GM12801 (cell line): ENCODE data around the gene CRTC3.

Experiments used
- CTCF ChIP-seq: IDR thresholded peaks from one replicate; pipeline ENCODE4 v1.5.1; 2011; ENCODE audit warnings: control low read depth; ENCODE audit not compliant: insufficient read length; ENCODE audit errors: extremely low read depth

CRTC3 gene

DNA sequence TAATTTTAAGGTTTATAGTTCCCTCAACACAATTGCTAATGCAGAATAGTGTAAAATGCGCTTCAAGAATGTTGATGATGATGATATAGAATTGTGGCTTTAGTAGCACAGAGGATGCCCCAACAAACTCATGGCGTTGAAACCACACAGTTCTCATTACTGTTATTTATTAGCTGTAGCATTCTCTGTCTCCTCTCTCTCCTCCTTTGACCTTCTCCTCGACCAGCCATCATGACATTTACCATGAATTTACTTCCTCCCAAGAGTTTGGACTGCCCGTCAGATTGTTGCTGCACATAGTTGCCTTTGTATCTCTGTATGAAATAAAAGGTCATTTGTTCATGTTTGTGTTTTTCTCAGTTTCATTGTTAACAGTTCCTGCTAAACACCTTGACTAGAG is 27.8 kb upstream of the CRTC3 start:
- TF ChIP-seq CTCF: no peak

DNA sequence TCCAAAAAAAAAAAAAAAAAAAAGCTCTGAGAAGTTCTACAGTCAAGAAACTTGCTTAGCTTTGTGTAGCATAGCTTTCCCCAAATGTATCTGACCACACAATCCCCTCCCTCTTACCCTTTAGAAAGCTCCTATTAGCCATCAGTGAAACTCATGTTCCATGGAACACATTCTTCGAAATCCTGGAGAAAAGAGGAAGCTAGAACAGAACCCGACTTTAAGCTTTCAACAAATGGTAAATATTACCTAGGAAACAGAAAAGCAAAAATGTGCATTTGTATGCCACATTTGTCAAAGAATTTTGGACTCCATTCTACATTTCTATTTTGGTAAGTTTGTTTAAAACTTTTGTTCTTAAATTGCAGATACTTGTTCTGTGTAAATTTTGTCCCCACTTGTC is 17.4 kb upstream of the CRTC3 start:
- no peak for TF ChIP-seq CTCF

- no peak for TF ChIP-seq CTCF
Observed at GRCh38 chr15:90512981-90513380, 16.7 kb upstream of the CRTC3 start.

DNA sequence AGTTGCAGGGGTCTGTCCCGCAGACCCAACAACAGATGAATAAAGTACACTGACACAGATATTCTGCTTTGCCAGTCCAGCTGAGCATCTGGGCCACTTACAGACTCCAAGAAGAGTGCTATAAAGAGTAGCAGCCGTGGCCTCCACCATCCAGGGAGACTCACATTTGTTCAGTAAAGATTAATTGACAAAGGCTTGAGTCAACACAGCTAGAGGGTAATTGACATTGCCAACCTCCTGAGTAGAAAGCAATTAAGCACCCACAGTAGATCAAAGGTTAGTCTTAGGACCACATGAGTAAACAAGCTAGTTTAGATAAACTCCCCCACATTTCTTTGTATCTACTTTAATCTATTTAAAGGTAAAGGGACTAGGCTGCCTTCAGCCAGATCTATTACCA is 16.3 kb upstream of the CRTC3 start:
- TF ChIP-seq CTCF: no peak

DNA sequence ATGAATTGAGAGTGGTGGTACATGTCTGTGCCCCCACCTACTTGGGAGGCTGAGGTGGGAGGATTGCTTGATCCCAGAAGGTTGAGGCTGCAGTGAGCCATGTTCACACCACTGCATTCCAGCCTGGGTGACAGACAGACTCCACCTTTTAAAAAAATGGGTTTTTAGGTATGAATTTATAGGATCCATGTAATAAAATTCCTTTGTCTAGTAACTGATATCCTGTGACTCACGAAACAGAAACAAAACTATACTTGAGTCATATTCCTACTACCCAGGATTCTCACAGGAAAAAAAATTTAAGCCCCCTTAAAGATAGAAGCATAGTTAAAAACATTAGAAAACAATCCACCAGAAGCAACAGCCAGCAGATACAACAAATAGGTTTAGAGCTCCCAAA is 10.0 kb upstream of the CRTC3 start:
- no peak for TF ChIP-seq CTCF

GRCh38 chr15:90520365-90520764 is 9.4 kb upstream of the CRTC3 start:
- no peak for TF ChIP-seq CTCF

- TF ChIP-seq CTCF: no peak
Observed at GRCh38 chr15:90523373-90523772, 6.3 kb upstream of the CRTC3 start.

DNA sequence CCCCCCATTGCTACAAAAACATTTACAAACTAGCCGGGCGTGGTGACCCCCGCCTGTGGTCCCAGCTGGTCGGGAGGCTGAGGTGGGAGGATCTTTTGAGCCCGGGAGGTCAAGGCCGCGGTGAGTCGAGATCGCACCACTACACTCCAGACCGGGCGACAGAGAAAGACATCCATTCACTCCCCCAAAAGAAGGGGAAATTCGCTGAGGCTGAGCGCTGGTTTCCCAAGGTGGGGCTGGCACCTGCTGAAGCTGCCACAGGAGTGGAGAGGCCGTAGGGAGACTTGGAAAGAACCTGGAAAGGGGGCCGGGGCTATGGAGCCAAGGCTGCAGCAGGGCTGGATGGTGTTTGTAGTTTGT is 732 bp upstream of the CRTC3 start:
- no peak for TF ChIP-seq CTCF
